Left hindlimb (tissue), 1 donor: ENCODE results near the gene PDIK1L.

Experiments used
- DNase-seq: peaks from one replicate; pipeline ENCODE4 v3.0.0-alpha.2; 2018

The PDIK1L gene

DNA sequence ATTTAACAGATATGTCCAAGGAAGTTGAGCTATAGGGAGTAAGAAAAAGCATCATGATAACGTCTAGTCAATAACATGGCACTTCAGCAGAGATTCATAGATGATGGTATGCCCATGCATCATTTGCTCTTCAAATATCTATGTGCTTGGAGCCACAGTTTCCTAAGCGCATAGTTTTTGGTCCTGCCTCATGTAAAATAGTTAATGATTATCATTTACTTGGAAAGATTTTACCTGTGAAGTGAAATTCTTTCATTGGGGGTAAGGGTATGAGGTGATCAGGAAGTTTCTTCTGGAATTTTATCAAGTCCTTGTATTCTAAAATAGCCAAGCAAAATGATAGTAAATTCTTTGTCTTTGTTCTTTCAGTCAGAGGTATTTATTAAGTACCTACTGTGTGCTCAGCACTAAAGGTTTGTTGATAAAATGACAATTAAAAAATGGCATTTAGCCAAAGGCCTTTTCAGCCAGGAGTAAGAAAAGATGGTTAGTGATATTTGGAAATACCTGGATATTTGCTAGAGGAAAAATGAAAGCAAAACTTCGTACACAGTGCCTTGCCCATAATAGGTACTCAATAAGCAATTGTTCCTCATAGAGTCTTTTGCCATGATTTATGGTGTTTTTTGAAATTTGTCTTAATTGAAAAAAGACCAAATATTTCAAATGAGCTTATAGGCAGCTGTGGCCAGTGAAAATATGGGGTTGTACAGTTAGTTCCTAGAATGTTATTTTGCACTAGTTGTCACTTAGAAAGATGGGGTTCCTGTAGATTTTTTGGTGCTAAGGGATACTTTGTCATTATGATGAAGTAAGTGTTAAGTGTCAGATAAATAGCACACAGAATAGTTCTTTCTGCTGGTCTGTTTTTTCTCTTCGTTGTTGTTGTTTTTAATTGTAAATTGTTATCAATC, 13.1 kb downstream of the PDIK1L start:
- no peak for DNase-seq

DNA sequence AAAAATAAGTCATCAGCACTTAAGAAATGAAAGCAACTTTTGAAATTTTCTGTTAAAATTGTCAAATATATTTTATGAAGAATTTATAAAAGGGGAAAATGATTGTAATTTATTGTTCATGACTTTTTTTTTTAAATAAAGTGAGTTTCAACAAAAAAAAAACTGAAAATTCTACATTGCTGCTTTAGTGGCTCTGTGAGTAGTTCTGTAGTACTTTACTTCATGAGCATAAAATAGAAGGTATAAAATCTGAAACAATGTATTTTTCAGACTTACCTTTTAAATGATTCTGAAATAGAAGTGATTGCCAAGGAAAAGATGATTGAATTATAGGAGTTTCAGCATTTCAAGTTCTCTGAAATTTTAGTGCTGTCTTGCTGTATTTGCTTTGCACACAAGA, 13.8 kb downstream of the PDIK1L start:
- DNase-seq: no peak

DNA sequence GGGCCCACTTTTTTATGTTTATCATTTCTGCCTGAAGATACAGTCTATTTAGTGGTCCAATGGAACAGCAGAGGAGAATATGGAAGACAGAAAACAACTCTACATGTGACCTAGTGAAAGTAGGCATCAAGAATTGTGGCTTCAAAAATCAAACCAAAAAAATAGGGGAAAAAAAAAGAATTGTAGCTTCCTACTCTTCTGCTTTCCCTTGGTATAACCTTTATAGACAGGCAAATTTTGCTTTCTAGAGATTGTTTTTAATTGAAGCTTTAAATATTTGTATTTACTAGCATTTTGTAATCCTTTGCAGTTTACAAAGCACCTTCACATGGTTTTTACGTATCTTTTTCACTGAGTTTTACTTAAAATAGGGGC, 14.3 kb downstream of the PDIK1L start:
- no peak for DNase-seq

- DNase-seq: no peak
Observed at GRCh38 chr1:26126321-26127084, 14.9 kb downstream of the PDIK1L start.

DNA sequence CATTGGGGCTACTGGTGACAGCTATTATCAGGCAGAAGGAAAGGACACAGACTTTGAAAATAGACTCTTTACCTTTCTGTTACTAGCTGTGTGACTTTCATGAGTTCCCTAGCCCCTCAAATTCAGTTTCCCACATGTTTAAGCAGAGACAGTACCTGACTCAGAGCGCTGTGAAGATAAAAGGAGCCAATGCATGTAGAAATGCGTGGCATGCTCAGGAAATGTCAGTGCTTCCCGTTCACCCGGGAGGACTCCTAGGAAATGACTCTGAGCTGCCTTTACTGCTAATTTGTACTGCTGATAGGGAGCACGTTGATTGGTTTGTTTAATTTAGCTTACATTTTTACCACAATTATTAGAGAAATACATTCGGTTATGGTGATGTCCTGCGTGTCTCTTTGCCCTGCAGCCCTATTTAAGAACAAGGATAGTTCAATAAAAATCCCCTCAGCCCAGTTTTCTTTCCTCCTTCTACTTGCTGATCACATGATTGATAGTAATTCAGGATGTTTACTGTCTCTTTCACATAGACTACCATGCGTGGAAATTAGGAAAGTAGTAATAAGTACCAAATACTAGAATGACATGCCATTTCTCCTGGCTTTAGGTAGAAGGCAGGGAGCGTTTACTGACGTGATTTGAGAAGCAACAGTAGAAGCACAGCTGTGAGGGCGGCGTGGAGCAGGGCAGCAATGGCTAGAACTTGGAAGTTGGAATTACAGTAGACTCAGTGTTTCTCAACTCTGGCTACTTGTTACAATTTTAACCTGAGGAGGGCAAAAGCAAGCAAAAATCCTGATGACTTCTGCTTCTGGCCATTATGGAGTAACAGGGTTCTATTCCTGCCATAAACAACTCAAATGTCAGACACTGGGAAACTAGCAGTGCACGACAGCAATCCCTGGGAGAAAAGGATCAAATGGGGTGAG, 15.9 kb downstream of the PDIK1L start:
- DNase-seq: no peak

GRCh38 chr1:26129778-26130177, 18.2 kb downstream of the PDIK1L start:
- no peak for DNase-seq

- DNase-seq: no peak
Observed at GRCh38 chr1:26130695-26131094, 19.1 kb downstream of the PDIK1L start.

- DNase-seq: no peak
Observed at GRCh38 chr1:26132128-26132833, 20.7 kb downstream of the PDIK1L start.

DNA sequence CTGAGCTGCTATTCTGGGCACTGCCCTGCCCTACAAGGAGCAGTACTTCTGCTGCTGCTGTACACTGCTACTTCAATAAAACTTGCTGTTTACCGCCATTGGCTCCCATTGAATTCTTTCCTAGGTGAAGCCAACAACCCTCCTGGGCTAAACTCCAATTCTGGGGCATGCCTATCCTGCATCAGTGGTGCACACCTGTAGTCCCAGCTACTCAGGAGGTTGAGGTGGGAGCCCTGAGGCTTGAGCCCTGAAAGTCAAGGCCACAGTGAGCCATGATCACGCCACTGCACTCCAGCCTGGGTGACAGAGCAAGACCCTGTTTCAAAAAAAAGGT, 21.2 kb downstream of the PDIK1L start:
- DNase-seq: no peak

DNA sequence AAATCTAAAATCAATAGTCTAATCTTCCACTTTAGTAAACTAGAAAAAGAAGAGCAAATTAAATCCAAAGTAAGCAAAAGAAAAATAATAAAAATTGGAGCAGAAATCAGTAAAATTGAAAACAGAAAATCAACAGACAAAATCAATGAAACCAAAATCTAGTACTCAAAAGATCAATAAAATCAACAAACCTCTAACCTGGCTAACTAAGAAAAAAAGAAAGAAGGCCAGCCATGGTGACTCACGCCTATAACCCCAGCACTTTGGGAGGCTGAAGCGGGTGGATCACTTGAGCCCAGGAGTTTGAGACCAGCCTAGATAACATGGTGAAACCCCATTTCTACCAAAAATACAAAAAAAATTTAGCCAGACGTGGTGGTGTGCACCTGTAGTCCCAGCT, 22.8 kb downstream of the PDIK1L start:
- no peak for DNase-seq

- DNase-seq: no peak
Observed at GRCh38 chr1:26138974-26139558, 27.4 kb downstream of the PDIK1L start.

DNA sequence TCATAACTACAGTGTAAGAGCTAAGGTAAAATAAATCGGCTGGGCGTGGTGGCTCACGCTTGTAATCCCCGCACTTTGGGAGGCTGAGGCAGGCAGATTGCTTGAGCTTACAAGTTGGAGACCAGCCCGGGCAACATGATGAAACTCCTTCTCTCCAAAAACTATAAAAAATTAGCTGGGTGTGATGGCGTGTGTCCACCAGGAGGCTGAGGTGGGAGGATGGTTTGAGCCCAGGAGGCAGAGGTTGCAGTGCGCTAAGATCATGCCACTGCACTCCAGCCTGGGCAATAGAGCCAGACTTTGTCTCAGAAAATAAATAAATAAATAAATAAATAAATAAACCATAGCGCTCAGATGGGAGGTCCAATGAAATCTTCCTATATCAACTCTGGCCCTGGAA, 30.5 kb downstream of the PDIK1L start:
- no peak for DNase-seq

DNA sequence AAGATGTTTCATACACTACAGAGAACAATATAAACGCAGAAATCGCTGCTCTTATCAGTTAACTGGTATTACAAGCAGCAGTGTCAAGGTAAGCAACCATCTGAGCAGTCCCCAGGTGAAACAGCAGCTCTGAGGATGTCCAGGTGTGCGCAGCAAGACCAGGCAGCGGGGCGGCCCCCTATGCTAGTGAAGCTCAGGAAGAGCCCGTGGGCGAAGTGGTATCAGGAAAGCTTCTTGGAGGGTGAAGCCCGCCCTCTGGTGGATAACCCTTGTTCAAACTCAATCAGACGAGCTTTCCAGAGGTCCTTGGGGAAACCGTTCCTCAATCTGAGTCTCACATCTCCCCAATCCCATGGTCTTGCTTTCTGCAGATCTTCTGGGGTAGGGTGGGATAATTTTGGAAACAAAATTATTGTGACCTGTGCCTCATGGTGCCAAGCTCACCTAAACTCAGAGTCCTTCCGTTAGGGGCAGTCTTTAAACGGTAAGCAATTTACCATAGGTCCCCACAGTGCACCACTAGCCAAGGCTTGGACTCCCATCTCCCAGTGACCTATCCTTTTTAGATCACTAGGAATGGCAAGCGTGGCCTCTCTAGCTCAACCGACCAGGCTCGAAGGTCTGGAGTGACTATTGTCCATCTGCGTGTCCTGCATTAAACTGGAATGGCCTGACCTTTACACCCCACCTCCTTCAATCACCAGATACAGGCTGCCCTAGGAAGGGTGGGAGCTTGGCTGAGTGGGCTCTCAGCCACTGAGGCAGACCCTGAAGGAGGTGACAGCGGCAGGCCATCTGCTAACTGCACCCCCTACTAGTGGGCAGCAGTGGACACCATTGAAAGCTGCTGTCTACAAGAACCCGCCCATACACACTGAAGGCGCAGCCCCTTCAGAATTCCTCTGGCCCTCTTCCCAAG, 33.7 kb downstream of the PDIK1L start:
- peak; percentile 77 for DNase-seq

- DNase-seq: no peak
Observed at GRCh38 chr1:26145960-26146294, 34.3 kb downstream of the PDIK1L start.

DNA sequence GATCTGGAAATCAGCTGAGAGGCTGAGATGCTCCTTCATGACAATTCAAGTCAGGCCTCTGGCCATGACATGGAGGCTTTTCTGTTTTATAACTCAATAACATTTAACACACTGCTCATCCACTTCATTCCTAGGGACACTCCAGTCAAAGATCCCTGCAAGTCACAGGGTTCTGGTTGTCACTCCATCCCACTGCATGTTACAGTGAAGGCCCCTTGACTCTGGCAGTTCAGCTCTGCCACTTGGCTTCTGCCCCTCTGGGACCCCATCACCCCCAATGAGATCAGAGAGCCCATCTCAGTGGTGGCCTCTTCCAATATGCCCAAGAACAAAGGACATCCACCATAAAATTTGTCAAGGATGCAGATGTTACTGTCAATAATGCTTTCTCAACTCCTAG, 37.3 kb downstream of the PDIK1L start:
- DNase-seq: no peak

GRCh38 chr1:26153966-26154532, 42.4 kb downstream of the PDIK1L start:
- DNase-seq: no peak

GRCh38 chr1:26154750-26155149, 43.1 kb downstream of the PDIK1L start:
- no peak for DNase-seq

- DNase-seq: no peak
Observed at GRCh38 chr1:26155370-26156284, 44.0 kb downstream of the PDIK1L start.

DNA sequence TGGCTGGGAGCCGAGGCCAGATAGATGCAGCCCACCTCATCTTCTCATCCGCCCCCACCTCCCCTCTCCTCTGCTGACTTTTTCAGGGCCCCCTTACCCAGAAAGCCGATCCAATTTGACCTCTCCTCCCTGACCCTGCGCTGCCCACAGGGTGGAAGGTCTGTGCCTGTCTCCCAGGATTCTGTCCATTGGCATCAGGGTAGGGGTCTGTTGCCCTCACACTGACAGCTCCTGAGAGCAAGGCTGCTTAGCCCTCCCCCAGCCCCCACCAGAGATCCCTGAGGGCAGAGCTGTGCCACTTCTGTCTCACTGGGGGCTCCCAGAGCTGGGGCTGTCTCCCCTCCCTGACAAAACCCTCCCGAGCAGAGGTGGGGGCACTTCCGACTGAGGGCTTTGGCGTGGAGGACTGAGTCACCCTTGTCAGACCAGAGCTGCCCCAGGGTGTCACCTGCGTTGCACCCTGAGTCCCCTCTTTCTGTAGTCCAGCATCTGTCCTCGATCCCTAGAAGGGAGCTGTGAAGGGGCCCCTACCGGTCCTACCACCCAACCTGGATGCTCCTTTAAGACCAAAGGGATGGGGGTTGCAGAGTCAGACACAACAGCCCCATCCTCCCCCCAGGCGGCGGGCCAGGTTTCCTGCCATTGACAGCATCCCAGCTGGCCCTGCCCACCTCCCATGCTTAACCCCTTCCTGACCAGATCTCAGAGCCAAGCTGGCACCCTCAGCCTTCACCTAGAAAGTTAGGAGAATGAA, 44.8 kb downstream of the PDIK1L start:
- DNase-seq: no peak
